ENCODE measurements around the gene TPT1.

DNA sequence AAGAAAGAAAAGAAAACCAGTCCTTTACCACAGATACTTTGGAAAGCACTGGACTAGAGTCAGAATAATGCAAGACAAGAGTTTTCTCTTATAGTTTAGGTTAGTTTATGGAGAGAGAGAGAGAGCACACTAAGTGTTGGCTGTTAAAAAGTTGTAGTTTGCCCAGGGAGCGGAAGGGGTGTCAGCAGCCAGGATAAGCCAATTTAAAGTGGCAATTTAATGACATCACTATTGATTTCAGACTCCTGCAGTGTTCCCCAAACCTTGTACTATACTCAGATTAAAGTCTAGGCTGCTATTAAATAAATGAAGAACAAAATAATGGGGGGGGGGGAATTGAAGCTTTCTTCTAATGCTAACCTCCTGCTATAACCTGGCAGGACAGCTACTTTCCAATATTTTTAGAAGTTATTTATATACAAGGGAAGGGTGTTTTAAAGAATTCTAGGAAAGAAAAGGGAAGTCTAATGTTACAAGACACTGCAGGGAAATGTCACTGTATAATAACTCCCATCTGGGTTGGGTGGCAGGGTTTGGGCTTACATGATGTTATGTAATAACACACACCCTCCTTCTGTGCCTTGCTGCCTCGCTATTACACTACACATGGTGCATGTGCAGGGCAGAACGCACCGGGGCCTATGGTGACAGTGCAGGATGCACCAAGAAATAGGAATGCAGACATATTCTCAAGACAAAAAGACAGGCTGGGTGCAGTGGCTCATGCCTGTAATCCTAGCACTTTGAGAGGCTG is 19.9 kb downstream of the TPT1 start:
- TF ChIP-seq, protein P1, sequence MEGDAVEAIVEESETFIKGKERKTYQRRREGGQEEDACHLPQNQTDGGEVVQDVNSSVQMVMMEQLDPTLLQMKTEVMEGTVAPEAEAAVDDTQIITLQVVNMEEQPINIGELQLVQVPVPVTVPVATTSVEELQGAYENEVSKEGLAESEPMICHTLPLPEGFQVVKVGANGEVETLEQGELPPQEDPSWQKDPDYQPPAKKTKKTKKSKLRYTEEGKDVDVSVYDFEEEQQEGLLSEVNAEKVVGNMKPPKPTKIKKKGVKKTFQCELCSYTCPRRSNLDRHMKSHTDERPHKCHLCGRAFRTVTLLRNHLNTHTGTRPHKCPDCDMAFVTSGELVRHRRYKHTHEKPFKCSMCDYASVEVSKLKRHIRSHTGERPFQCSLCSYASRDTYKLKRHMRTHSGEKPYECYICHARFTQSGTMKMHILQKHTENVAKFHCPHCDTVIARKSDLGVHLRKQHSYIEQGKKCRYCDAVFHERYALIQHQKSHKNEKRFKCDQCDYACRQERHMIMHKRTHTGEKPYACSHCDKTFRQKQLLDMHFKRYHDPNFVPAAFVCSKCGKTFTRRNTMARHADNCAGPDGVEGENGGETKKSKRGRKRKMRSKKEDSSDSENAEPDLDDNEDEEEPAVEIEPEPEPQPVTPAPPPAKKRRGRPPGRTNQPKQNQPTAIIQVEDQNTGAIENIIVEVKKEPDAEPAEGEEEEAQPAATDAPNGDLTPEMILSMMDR (IDR thresholded peaks at IDR 0.05), result no peak
- TF ChIP-seq POLR2A (IDR thresholded peaks at IDR 0.05), result no peak
